ENCODE measurements around the gene DIS3L2. TPM values are rescaled to one million over a fixed set of nuclear protein-coding genes. Genes with fewer than 3 reads are reported as not detected.

The DIS3L2 gene
- total RNA-seq, 1 experiment from 2014 or later: 39.1 TPM

DNA sequence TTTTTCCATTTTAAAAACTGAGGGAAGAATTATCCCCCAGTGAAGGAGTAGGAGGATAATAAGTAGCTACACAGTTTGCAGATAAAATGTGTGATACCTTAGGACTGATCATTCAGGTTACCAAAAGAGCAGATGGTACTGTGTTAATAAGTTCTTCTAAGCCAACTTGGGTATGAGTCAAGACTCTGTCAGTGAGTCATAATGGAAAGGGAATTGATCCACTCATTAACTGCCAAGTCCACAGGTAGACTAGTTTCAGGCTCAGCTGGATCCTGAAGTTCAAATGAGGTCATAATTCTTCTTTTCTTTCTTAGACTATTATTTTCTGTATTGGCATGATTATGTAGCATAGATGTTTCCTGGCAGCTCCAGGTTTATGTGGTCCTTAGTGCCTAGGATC lies 274.7 kb downstream of the DIS3L2 start:
- intact Hi-C loops (cut with micrococcal nuclease; ENCODE audit: unreplicated experiment): no loop called here
- Histone ChIP-seq H3K9me3 (ENCODE audit: insufficient read depth, low read depth) (no peaks in the 10 kb centered on the region), H3K9me2 (ENCODE audit: insufficient read depth) (no peaks in the 10 kb centered on the region), H3K27me3 (ENCODE audit: insufficient read depth, low read depth) (no peaks in the 10 kb centered on the region), H3F3A (ENCODE audit: insufficient read depth, low read depth) (peaks cover 28% of the 10 kb centered on the region), H3K4me3 (no peak overlapping the region), H3K4me1 (replicated peaks; ENCODE audit: insufficient read depth) (peaks cover 67% of the 10 kb centered on the region), H3K79me2 (ENCODE audit: low read depth) (no peaks in the 10 kb centered on the region; the same call in 1 of the 2 replicates), H2AFZ (no peak overlapping the region), H3K4me2 (peak overlapping the region; percentile 30), H3K27ac (no peak overlapping the region), H3K36me3 (ENCODE audit: low read depth) (0 out of 2 replicates have a peak, but pooled peaks cover 4% of the 10 kb centered on the region), H4K20me1 (ENCODE audit: insufficient read depth) (no peaks in the 10 kb centered on the region)
- TF ChIP-seq EZH2 (IDR thresholded peaks at IDR 0.05; ENCODE audit: low read depth): no peak
- TF ChIP-seq, protein P1, sequence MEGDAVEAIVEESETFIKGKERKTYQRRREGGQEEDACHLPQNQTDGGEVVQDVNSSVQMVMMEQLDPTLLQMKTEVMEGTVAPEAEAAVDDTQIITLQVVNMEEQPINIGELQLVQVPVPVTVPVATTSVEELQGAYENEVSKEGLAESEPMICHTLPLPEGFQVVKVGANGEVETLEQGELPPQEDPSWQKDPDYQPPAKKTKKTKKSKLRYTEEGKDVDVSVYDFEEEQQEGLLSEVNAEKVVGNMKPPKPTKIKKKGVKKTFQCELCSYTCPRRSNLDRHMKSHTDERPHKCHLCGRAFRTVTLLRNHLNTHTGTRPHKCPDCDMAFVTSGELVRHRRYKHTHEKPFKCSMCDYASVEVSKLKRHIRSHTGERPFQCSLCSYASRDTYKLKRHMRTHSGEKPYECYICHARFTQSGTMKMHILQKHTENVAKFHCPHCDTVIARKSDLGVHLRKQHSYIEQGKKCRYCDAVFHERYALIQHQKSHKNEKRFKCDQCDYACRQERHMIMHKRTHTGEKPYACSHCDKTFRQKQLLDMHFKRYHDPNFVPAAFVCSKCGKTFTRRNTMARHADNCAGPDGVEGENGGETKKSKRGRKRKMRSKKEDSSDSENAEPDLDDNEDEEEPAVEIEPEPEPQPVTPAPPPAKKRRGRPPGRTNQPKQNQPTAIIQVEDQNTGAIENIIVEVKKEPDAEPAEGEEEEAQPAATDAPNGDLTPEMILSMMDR (conservative IDR thresholded peaks at IDR 0.05): no peak
- CTCF ChIA-PET: no interaction called here
- DNase-seq: peak in 1 of 2 experiments; percentile 71
- BruUV-seq (replicated peaks): no TSS peak
- POLR2A ChIA-PET (ENCODE audit: unreplicated experiment): no interaction called here

DNA sequence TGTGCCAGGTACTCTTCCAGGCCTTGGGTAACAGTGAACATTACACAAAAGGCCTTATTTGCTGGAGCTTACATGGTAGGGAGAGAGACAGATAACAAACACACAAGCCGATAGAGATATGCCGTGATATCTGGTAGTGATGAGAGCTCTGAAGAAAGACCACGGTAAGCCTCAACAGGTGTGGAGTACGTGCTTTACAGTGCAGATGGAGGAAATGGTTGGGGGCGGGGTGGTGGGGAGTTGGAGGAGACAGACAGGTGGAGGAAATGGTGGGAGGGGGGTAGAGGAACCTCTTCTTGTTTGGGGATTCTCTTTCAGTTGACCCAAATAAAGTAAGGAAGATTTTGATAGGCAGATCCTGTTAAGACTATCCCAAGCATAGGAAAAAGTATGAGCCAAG lies 276.0 kb downstream of the DIS3L2 start:
- Histone ChIP-seq H3K9me2 (ENCODE audit: insufficient read depth) (no peaks in the 10 kb centered on the region), H3K4me1 (replicated peaks; ENCODE audit: insufficient read depth) (peaks cover 65% of the 10 kb centered on the region), H3F3A (ENCODE audit: insufficient read depth, low read depth) (peaks cover 28% of the 10 kb centered on the region), H3K27me3 (ENCODE audit: insufficient read depth, low read depth) (no peaks in the 10 kb centered on the region), H2AFZ (no peak overlapping the region), H4K20me1 (ENCODE audit: insufficient read depth) (no peaks in the 10 kb centered on the region), H3K36me3 (ENCODE audit: low read depth) (0 out of 2 replicates have a peak, but pooled peaks cover 7% of the 10 kb centered on the region), H3K4me2 (peak overlapping the region; percentile 50), H3K27ac (peak overlapping the region; percentile 57), H3K79me2 (ENCODE audit: low read depth) (no peaks in the 10 kb centered on the region; the same call in 1 of the 2 replicates), H3K4me3 (no peak overlapping the region), H3K9me3 (ENCODE audit: insufficient read depth, low read depth) (no peaks in the 10 kb centered on the region)
- CTCF ChIA-PET: interaction anchor here (0.6 kb wide), 1 partner anchor 11 kb away, joined by 5 read pairs; no protein-coding TSS in a partner anchor
- BruUV-seq (replicated peaks): no TSS peak
- no peak for DNase-seq
- intact Hi-C loops (cut with micrococcal nuclease; ENCODE audit: unreplicated experiment): no loop called here
- POLR2A ChIA-PET (ENCODE audit: unreplicated experiment): no interaction called here
- TF ChIP-seq, protein P1 (conservative IDR thresholded peaks at IDR 0.05): no peak
- TF ChIP-seq EZH2 (IDR thresholded peaks at IDR 0.05; ENCODE audit: low read depth): no peak

DNA sequence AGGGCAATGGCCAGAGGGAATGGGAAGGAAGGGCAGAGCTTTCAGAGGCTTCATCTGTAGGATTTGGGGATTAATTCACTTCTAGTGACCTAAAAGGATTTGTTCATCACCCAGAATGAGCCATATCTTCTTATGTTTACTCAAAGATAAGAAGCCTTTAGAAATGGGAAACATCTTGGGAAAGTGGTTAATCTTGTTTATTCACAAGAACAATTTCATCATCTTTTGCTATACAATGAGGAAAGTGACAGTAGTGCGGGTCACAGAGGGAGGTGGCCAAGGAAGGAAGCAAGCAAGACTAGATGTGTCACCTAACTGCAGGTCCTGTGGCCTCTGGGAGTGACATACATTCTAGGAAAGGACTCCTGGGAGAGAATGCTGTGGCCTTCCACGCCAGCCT lies 276.6 kb downstream of the DIS3L2 start:
- Histone ChIP-seq H3K27me3 (ENCODE audit: insufficient read depth, low read depth) (no peaks in the 10 kb centered on the region), H3K4me2 (peak overlapping the region; percentile 50), H3K9me3 (ENCODE audit: insufficient read depth, low read depth) (no peaks in the 10 kb centered on the region), H4K20me1 (ENCODE audit: insufficient read depth) (no peaks in the 10 kb centered on the region), H3K79me2 (ENCODE audit: low read depth) (no peaks in the 10 kb centered on the region; the same call in 1 of the 2 replicates), H3K27ac (peak overlapping the region; percentile 57), H3K4me3 (no peak overlapping the region), H3K36me3 (ENCODE audit: low read depth) (0 out of 2 replicates have a peak, but pooled peaks cover 7% of the 10 kb centered on the region), H3K9me2 (ENCODE audit: insufficient read depth) (no peaks in the 10 kb centered on the region), H3F3A (ENCODE audit: insufficient read depth, low read depth) (peaks cover 28% of the 10 kb centered on the region), H3K4me1 (replicated peaks; ENCODE audit: insufficient read depth) (peaks cover 65% of the 10 kb centered on the region), H2AFZ (no peak overlapping the region)
- POLR2A ChIA-PET (ENCODE audit: unreplicated experiment): no interaction called here
- peak; percentile 32 to 95 for DNase-seq
- CTCF ChIA-PET: no interaction called here
- TF ChIP-seq, protein P1 (conservative IDR thresholded peaks at IDR 0.05): no peak
- no peak for TF ChIP-seq EZH2 (IDR thresholded peaks at IDR 0.05; ENCODE audit: low read depth)
- intact Hi-C loops (cut with micrococcal nuclease; ENCODE audit: unreplicated experiment): no loop called here
- no TSS peak for BruUV-seq (replicated peaks)
